Activated CD4-positive, alpha-beta T cell treated with anti-CD3 and anti-CD28 coated beads, Interleukin-2, Interleukin-6, amounts not matched to agents 100 ng/mL and 50 ng/mL, durations not matched to agents 16 hours and 8 hours (primary cell): Measurements from ENCODE around the gene FOXA3.
"Not testable (repeated sequence)": the region's sequence is repeated elsewhere in the genome, so short reads cannot be mapped to it uniquely, and the experiment has no call there.

Experiments
- DNase-seq: peaks from one replicate; pipeline ENCODE4 v3.0.0-alpha.2; 2020

Gene FOXA3

GRCh38 chr19:45828945-45829344 is 35.2 kb upstream of the FOXA3 start:
- no peak for DNase-seq

GRCh38 chr19:45834970-45835369 is 29.2 kb upstream of the FOXA3 start:
- DNase-seq, result no peak

- no peak for DNase-seq
Measured at GRCh38 chr19:45842198-45842597, 21.9 kb upstream of the FOXA3 start.

- DNase-seq, result no peak
Measured at GRCh38 chr19:45847663-45848062, 16.5 kb upstream of the FOXA3 start.

- no peak for DNase-seq
Measured at GRCh38 chr19:45848922-45849321, 15.2 kb upstream of the FOXA3 start.

- DNase-seq, result no peak
Measured at GRCh38 chr19:45852145-45852750, 11.9 kb upstream of the FOXA3 start.

GRCh38 chr19:45852983-45853382 is 11.1 kb upstream of the FOXA3 start:
- no peak for DNase-seq

- DNase-seq, result no peak
Measured at GRCh38 chr19:45854167-45854778, 9.9 kb upstream of the FOXA3 start.

- no peak for DNase-seq
Measured at GRCh38 chr19:45860359-45861259, 3.5 kb upstream of the FOXA3 start.

GRCh38 chr19:45862271-45862563 is 1.9 kb upstream of the FOXA3 start:
- no peak for DNase-seq

GRCh38 chr19:45862564-45863334 is 1.4 kb upstream of the FOXA3 start, which contains the start of gene SYMPK:
Gene SYMPK (minus strand): TSS chr19:45863147. CDS start chr19:45854495, 8,652 bp downstream.
- peak; percentile 100 for DNase-seq

- no peak for DNase-seq
Measured at GRCh38 chr19:45863335-45863839, 739 bp upstream of the FOXA3 start.

- no peak for DNase-seq
Measured at GRCh38 chr19:45864629-45865082, 530 bp downstream of the FOXA3 start.

- no peak for DNase-seq
Measured at GRCh38 chr19:45865269-45865948, 1.3 kb downstream of the FOXA3 start.

GRCh38 chr19:45866400-45867176 is 2.5 kb downstream of the FOXA3 start:
- no peak for DNase-seq

- not testable (repeated sequence) for DNase-seq
Measured at GRCh38 chr19:45867241-45867640, 3.1 kb downstream of the FOXA3 start.

GRCh38 chr19:45870798-45871197 is 6.7 kb downstream of the FOXA3 start:
- no peak for DNase-seq

GRCh38 chr19:45872095-45872919 is 8.2 kb downstream of the FOXA3 start:
- no peak for DNase-seq

GRCh38 chr19:45873219-45873772 is 9.2 kb downstream of the FOXA3 start:
- DNase-seq, result no peak

- DNase-seq, result no peak
Measured at GRCh38 chr19:45874620-45874966, 10.5 kb downstream of the FOXA3 start.

GRCh38 chr19:45876161-45876410 is 12.0 kb downstream of the FOXA3 start:
- DNase-seq, result peak; percentile 47
